Transverse colon (tissue), 4 donors: ENCODE measurements around the gene KRT6B.

Source experiments
- POLR2AphosphoS5 ChIP-seq, 3 donors: sonication (generic); formaldehyde crosslinking; IDR thresholded peaks; one replicate each; pipeline ENCODE4 v1.6.1; 2016; ENCODE audit warnings: antibody characterized with exemption in 3 of 3
- TF ChIP-seq, protein P1 (sequence below), 5 experiments: fragments of 200-600 bp in 3 of 5; fragments of 450-650 bp in 2 of 5; sonication (generic) in 3 of 5; IDR thresholded peaks; 1 replicate in 2 of 5; 2 replicates in 3 of 5; pipeline ENCODE4 v1.5.1; 2016 to 2017; ENCODE audit warnings: antibody characterized with exemption in 5 of 5, inconsistent platforms in 3 of 5, mild to moderate bottlenecking in 2 of 5, moderate library complexity in 1 of 5

DNA sequence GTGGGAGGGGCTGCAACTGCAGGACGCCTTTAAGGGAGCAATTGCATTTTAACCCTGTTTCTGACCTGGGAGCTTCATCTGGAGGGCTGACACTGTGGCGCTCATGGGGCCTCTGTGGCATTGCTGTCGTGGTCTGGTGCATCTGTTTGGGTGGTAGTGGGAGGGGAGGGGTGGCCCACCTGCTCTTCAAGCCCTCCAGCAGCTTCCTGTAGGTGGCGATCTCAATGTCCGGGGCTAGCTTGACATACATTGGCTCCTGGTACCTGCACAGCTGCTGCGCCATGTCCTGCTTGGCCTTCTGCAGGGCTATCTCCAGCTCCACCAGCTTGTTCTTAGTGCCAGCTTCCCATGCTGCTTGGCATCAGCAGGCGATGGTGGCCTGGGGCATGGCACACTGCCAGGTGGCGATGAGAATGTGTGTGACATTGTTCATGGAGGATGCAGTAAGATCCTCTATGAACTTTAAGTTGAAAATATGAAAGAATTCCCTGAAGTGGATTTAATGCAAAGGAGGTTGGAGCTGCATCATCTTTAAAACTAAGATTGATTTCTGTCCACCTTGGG lies 38.1 kb downstream of the KRT6B start:
- TF ChIP-seq, protein P1, sequence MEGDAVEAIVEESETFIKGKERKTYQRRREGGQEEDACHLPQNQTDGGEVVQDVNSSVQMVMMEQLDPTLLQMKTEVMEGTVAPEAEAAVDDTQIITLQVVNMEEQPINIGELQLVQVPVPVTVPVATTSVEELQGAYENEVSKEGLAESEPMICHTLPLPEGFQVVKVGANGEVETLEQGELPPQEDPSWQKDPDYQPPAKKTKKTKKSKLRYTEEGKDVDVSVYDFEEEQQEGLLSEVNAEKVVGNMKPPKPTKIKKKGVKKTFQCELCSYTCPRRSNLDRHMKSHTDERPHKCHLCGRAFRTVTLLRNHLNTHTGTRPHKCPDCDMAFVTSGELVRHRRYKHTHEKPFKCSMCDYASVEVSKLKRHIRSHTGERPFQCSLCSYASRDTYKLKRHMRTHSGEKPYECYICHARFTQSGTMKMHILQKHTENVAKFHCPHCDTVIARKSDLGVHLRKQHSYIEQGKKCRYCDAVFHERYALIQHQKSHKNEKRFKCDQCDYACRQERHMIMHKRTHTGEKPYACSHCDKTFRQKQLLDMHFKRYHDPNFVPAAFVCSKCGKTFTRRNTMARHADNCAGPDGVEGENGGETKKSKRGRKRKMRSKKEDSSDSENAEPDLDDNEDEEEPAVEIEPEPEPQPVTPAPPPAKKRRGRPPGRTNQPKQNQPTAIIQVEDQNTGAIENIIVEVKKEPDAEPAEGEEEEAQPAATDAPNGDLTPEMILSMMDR (IDR thresholded peaks at IDR 0.05) = no peak
- no peak for TF ChIP-seq POLR2AphosphoS5 (IDR thresholded peaks at IDR 0.05)
